Measurements from ENCODE around the gene SUN2.

DNA sequence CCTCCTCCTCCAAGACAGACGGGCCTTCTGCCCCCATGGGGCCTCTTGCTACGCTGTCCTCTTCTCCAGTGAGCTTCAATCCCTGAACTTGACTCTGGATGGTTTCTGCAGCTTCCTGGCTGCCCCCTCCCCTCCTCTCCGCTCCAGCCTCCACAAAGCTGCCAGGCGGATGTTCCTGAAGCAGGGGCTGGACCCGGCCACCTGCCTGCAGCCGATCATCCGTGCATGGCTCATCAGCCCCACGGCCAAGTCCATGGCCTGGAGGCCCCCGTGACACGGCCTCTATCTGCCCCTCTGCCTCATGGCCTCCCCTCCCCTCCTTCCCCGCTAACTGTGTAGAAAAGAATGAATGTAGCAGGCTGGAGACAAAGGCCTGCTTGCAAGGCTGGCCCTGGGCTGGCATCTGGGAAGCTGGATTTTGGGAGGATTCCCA is 6.8 kb upstream of the SUN2 start:
- TF ChIP-seq CTCF (IDR thresholded peaks at IDR 0.05; ENCODE audit: low read depth, low read length) (no peak), EZH2phosphoT487 (IDR thresholded peaks at IDR 0.05; ENCODE audit: low read depth) (no peak)
